WTC11 (cell line): ENCODE results near the gene SPART. TPM values are rescaled to one million over a fixed set of nuclear protein-coding genes. Genes with fewer than 3 reads are reported as not detected.
A peak's percentile ranks its signal among the peaks of the same experiment; 100 is the strongest.

Experiments used
- ATAC-seq: fragments of 200-7000 bp; cut with Tn5 transposase; 2 replicates; pipeline ENCODE4 v1.10.0; 2021; ENCODE audit warnings: mild to moderate bottlenecking, moderate library complexity
- CTCF ChIA-PET: fragments of 300-600 bp; sonication (Branson Sonifier 250); formaldehyde crosslinking; loops from one replicate; lab custom pipeline; 2021; ENCODE audit warnings: antibody characterized with exemption; lab: Charles Lee
- POLR2A ChIA-PET: fragments of 350-600 bp; sonication (Branson Sonifier 250); formaldehyde crosslinking; loops from one replicate; lab custom pipeline; 2021; ENCODE audit warnings: antibody characterized with exemption; lab: Charles Lee
- DNase-seq: peaks from one replicate; pipeline ENCODE4 v3.0.0; 2021; ENCODE audit warnings: low spot score
- H3K27ac Mint-ChIP-seq: 2 replicates; pipeline ENCODE4 v1.8.0; 2021; ENCODE audit warnings: mixed read lengths
- H3K27me3 Mint-ChIP-seq: 2 replicates; pipeline ENCODE4 v1.8.0; 2021; ENCODE audit warnings: low read depth, mild to moderate bottlenecking, moderate library complexity, mixed read lengths
- H3K36me3 Mint-ChIP-seq: 2 replicates; pipeline ENCODE4 v1.8.0; 2021; ENCODE audit warnings: mixed read lengths
- H3K4me1 Mint-ChIP-seq: 2 replicates; pipeline ENCODE4 v1.8.0; 2022; ENCODE audit warnings: mixed read lengths
- H3K4me3 Mint-ChIP-seq: 2 replicates; pipeline ENCODE4 v1.8.0; 2021; ENCODE audit warnings: mild to moderate bottlenecking, moderate library complexity, mixed read lengths
- H3K9me3 Mint-ChIP-seq: 2 replicates; pipeline ENCODE4 v1.8.0; 2021; ENCODE audit warnings: mixed read lengths
- FOXP1 ChIP-seq: sonication (generic); formaldehyde crosslinking; IDR thresholded peaks from 2 replicates; pipeline ENCODE4 v1.8.0; 2022; ENCODE audit warnings: missing genetic modification reagents, mild to moderate bottlenecking, moderate library complexity, borderline replicate concordance
- ZNF317 ChIP-seq: sonication (generic); formaldehyde crosslinking; IDR thresholded peaks from 2 replicates; pipeline ENCODE4 v1.8.1; 2023; ENCODE audit warnings: low read depth, mild to moderate bottlenecking, moderate library complexity, missing genetic modification reagents, borderline replicate concordance
- total RNA-seq: library from RNA; stranded (reverse); gene quantifications from 3 replicates; pipeline ENCODE4 v1.2.3, GENCODE V29; 2021
- TF ChIP-seq, protein P1 (sequence below): sonication (generic); formaldehyde crosslinking; conservative IDR thresholded peaks from 2 replicates; pipeline ENCODE4 v1.8.1; 2023; ENCODE audit warnings: mild to moderate bottlenecking, low read depth, missing genetic modification reagents, moderate library complexity
- TF ChIP-seq, protein P2 (sequence below): fragments of 250-450 bp; sonication (Bioruptor Pico); IDR thresholded peaks from 2 replicates; pipeline ENCODE4 v2.1.2; 2022; ENCODE audit warnings: mild to moderate bottlenecking, moderate library complexity

SPART gene
- total RNA-seq, 1 experiment from 2014 or later = 95.7 TPM

DNA sequence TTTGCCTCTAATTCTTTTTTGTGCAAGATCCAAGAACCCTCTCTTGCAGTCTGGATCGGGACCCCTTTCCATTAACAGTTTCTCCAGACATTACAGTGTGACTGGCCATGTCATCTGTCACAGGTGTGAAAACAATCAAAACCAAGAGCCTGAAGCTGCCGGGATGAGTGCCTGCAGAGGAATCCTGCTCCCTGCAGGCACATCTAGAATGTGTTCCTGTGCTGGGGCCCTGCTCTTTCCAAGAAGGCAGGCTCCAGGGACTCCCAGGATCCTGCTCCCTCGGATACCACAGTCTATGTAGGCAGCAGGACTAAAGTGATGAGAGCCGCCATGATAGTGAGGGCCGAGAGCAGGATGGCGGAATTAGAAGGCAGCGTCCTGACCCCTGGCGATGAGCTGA is 87.4 kb downstream of the SPART start:
- Mint-ChIP-seq H3K27ac (no peak overlapping the region), H3K9me3 (0 out of 2 replicates have a peak, but pooled peaks cover 8% of the 10 kb centered on the region), H3K4me1 (peaks cover 12% of the 10 kb centered on the region), H3K4me3 (no peak overlapping the region), H3K27me3 (no peaks in the 10 kb centered on the region; the same call in 1 of the 2 replicates), H3K36me3 (peaks cover 16% of the 10 kb centered on the region)
- DNase-seq = no peak
- peak; percentile 64 for ATAC-seq
- ChIA-PET POLR2A (no interaction called here), CTCF (no interaction called here)
- TF ChIP-seq, protein P1, sequence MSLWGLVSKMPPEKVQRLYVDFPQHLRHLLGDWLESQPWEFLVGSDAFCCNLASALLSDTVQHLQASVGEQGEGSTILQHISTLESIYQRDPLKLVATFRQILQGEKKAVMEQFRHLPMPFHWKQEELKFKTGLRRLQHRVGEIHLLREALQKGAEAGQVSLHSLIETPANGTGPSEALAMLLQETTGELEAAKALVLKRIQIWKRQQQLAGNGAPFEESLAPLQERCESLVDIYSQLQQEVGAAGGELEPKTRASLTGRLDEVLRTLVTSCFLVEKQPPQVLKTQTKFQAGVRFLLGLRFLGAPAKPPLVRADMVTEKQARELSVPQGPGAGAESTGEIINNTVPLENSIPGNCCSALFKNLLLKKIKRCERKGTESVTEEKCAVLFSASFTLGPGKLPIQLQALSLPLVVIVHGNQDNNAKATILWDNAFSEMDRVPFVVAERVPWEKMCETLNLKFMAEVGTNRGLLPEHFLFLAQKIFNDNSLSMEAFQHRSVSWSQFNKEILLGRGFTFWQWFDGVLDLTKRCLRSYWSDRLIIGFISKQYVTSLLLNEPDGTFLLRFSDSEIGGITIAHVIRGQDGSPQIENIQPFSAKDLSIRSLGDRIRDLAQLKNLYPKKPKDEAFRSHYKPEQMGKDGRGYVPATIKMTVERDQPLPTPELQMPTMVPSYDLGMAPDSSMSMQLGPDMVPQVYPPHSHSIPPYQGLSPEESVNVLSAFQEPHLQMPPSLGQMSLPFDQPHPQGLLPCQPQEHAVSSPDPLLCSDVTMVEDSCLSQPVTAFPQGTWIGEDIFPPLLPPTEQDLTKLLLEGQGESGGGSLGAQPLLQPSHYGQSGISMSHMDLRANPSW (CRISPR knock-in tag) = no peak
- TF ChIP-seq, protein P2, sequence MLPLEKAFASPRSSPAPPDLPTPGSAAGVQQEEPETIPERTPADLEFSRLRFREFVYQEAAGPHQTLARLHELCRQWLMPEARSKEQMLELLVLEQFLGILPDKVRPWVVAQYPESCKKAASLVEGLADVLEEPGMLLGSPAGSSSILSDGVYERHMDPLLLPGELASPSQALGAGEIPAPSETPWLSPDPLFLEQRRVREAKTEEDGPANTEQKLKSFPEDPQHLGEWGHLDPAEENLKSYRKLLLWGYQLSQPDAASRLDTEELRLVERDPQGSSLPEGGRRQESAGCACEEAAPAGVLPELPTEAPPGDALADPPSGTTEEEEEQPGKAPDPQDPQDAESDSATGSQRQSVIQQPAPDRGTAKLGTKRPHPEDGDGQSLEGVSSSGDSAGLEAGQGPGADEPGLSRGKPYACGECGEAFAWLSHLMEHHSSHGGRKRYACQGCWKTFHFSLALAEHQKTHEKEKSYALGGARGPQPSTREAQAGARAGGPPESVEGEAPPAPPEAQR (CRISPR knock-in tag) = 0 out of 2 replicates have a peak, but pooled peaks have one; percentile 50
- TF ChIP-seq ZNF317 (CRISPR knock-in tag) (peak; percentile 29; the same call in 1 of the 2 replicates), FOXP1 (no peak)

Other genes starting within 250 kb of the SPART start
- gene DCLK1, start 215.0 kb downstream of the SPART start, total RNA-seq = 15.4 to 18.5 TPM (median 15.5 TPM) in 3 replicates
- 5.8 to 6.5 TPM (median 6.0 TPM) in 3 replicates for gene SOHLH2, start 131.8 kb downstream of the SPART start, total RNA-seq
- gene CCDC169, start 48.6 kb downstream of the SPART start, total RNA-seq = 36.8 to 41.8 TPM (median 39.8 TPM) in 3 replicates
- 2.7 to 3.8 TPM (median 3.4 TPM) in 3 replicates for gene CCNA1, start 86.1 kb upstream of the SPART start, total RNA-seq